AG04449 (cell line): ENCODE results near the gene CRYBA4.

Source experiments
- CTCF ChIA-PET: fragments of 350-600 bp; formaldehyde crosslinking; extraction: SDS; loops from one replicate; lab custom pipeline; 2021; ENCODE audit warnings: antibody characterized with exemption; lab: Yijun Ruan, JAX
- POLR2A ChIA-PET: fragments of 400-600, 350-600 bp; formaldehyde crosslinking; extraction: SDS; loops from one replicate; lab custom pipeline; 2020; ENCODE audit warnings: antibody characterized with exemption, inconsistent platforms; lab: Yijun Ruan, JAX
- DNase-seq: peaks from one replicate; pipeline ENCODE4 v3.0.0-alpha.2; 2010; ENCODE audit warnings: low read depth, low spot score
- H3K4me3 ChIP-seq: 2 replicates; pipeline ENCODE4 v1.5.1; 2011; ENCODE audit warnings: low read depth, mild to moderate bottlenecking, control low read depth, low read length
- TF ChIP-seq, protein P1 (sequence below): IDR thresholded peaks from one replicate; pipeline ENCODE4 v1.5.1; 2011; ENCODE audit warnings: mild to moderate bottlenecking, moderate library complexity, low read length, control low read depth, inconsistent platforms; ENCODE audit not compliant: insufficient read depth; ENCODE audit errors: missing control alignments

CRYBA4 gene

GRCh38 chr22:26642465-26643417 lies 21.0 kb downstream of the CRYBA4 start:
- ChIA-PET CTCF (interaction anchor here (0.7 to 2.0 kb wide), 6 partner anchors 12 to 278 kb away, joined by 3 to 5 read pairs (median 4); no protein-coding TSS in a partner anchor), POLR2A (no interaction called here)
- TF ChIP-seq, protein P1, sequence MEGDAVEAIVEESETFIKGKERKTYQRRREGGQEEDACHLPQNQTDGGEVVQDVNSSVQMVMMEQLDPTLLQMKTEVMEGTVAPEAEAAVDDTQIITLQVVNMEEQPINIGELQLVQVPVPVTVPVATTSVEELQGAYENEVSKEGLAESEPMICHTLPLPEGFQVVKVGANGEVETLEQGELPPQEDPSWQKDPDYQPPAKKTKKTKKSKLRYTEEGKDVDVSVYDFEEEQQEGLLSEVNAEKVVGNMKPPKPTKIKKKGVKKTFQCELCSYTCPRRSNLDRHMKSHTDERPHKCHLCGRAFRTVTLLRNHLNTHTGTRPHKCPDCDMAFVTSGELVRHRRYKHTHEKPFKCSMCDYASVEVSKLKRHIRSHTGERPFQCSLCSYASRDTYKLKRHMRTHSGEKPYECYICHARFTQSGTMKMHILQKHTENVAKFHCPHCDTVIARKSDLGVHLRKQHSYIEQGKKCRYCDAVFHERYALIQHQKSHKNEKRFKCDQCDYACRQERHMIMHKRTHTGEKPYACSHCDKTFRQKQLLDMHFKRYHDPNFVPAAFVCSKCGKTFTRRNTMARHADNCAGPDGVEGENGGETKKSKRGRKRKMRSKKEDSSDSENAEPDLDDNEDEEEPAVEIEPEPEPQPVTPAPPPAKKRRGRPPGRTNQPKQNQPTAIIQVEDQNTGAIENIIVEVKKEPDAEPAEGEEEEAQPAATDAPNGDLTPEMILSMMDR, result no peak
- H3K4me3 ChIP-seq, result no peak overlapping the region
- no peak for DNase-seq

DNA sequence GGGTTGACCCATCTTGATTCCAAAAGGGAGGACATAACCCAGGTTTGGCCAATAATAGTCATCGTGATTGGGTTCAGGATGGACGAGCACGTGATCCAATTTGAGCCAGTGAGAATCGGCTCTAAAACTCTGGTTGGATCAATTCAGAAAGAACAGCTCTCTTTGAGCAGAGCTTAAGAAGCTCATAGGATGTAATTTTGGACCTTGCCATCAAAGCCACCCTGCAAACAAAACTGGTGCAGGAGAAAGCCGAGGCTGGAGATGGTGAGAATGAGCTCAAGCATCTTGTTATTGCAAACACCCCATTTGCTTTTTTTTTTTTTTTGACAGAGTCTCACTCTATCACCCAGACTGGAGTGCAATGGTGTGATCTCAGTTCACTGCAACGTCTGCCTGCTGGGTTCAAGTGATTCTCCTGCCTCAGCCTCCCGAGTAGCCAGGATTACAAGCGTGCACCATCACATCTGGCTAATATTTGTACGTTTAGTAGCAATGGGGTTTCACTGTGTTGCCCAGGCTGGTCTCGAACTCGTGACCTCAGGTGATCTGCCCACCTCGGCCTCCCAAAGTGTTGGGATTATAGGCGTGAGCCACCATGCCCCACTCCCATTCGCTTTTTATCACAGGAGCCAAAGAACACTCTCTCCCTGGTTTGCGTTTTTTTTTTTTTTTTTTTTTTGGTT lies 21.8 kb downstream of the CRYBA4 start:
- ChIA-PET POLR2A (interaction anchor here (0.6 kb wide), 1 partner anchor 10 kb away, joined by 3 read pairs; no protein-coding TSS in a partner anchor), CTCF (interaction anchor here (0.7 to 2.0 kb wide), 5 partner anchors 11 to 279 kb away, joined by 3 to 4 read pairs (median 3); no protein-coding TSS in a partner anchor)
- no peak for DNase-seq
- H3K4me3 ChIP-seq, result no peak overlapping the region
- TF ChIP-seq, protein P1, result no peak

- TF ChIP-seq, protein P1, result no peak
- no peak for DNase-seq
- H3K4me3 ChIP-seq, result no peak overlapping the region
- ChIA-PET POLR2A (no interaction called here), CTCF (interaction anchor here (0.6 to 1.1 kb wide), 3 partner anchors 14 to 70 kb away, joined by 3 read pairs; no protein-coding TSS in a partner anchor)
Measured at GRCh38 chr22:26646158-26646557, 24.4 kb downstream of the CRYBA4 start.

DNA sequence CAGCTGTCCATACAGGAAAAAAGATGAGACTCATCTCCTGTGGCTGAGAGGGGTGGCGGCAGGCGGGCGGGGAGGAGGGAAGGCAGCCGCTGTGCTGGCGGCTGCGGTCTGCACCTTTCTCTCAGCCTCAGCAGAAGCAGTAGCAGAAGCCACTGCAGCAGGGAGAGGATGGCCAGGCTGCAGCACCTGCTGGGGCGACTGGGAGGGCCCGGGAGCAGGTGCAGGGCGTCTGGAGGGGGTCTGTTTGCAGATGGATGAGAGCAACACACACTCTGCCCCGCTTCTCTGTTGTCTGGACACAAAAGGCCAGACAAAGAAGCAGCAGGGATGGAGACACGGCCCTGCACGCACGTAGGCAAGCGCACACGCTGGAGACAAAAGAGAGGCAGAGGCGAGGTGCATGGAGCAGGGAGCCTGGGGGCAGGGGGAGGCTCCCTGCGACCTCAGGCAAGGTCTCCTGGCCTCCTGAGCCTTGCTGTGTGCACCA lies 26.3 kb downstream of the CRYBA4 start:
- DNase-seq, result no peak
- H3K4me3 ChIP-seq, result no peak overlapping the region
- ChIA-PET POLR2A (no interaction called here), CTCF (no interaction called here)
- TF ChIP-seq, protein P1, result no peak

DNA sequence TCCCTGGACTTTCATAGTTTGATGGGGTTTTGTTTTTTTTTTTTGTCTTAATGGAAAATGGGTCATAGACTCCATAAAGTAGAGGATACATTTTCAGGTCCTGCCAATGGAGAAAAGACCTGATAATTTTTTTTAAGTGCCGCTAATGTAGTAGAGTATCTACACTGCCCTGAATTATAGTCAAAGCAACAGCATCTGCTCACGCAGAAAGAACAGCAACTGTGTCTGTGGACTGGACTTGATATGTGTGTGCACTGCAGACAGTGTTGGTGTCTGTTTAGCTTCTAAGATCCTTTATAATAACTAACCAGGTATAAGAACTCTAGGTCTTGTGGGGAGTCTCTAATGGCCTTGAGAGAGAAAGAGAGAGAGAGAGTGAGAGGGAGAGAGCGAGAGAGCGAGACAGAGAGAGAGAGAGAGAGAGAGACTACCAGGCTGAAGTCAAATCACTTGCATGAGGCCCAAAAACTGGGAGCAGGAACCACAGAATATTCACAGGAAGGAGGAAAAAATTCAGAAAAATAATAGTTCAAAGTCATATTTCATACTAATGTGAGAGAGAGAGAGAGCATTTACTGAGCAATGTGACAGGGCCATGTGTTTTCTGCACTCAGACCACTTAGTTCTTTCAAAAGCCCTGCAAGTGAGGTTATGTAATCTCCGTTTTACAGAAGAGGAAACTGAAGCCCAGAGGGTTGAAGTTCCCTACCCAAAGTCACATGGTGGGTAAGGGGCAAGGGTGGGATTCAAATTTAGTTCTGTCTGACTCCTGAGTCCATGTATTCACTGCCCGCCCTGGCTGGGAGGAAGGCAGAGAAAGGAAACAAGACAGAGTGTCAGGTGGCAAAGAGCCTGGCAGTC lies 27.0 kb downstream of the CRYBA4 start:
- ChIA-PET CTCF (no interaction called here), POLR2A (no interaction called here)
- DNase-seq, result no peak
- TF ChIP-seq, protein P1, result no peak
- H3K4me3 ChIP-seq, result no peak overlapping the region
